ENCODE measurements around the gene DNAH2.

Gene DNAH2

GRCh38 chr17:7846765-7847661, 129.5 kb downstream of the DNAH2 start:
- no peaks in the 10 kb centered on the region for H3K27me3 ChIP-seq (replicated peaks)
- in situ Hi-C loops (cut with HindIII; ENCODE audit: low pct_ligation_motif_present, low sequenced_read_pairs): no loop called here
- no peak overlapping the region for H3K27ac ChIP-seq
- TF ChIP-seq, protein P1, sequence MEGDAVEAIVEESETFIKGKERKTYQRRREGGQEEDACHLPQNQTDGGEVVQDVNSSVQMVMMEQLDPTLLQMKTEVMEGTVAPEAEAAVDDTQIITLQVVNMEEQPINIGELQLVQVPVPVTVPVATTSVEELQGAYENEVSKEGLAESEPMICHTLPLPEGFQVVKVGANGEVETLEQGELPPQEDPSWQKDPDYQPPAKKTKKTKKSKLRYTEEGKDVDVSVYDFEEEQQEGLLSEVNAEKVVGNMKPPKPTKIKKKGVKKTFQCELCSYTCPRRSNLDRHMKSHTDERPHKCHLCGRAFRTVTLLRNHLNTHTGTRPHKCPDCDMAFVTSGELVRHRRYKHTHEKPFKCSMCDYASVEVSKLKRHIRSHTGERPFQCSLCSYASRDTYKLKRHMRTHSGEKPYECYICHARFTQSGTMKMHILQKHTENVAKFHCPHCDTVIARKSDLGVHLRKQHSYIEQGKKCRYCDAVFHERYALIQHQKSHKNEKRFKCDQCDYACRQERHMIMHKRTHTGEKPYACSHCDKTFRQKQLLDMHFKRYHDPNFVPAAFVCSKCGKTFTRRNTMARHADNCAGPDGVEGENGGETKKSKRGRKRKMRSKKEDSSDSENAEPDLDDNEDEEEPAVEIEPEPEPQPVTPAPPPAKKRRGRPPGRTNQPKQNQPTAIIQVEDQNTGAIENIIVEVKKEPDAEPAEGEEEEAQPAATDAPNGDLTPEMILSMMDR (IDR thresholded peaks at IDR 0.05; ENCODE audit: low read depth, low read length, missing control alignments): no peak
- H3K36me3 ChIP-seq (replicated peaks): peaks cover 36% of the 10 kb centered on the region
- no peak for DNase-seq
- H3K4me3 ChIP-seq (ENCODE audit: low read depth, low read length): no peak overlapping the region

DNA sequence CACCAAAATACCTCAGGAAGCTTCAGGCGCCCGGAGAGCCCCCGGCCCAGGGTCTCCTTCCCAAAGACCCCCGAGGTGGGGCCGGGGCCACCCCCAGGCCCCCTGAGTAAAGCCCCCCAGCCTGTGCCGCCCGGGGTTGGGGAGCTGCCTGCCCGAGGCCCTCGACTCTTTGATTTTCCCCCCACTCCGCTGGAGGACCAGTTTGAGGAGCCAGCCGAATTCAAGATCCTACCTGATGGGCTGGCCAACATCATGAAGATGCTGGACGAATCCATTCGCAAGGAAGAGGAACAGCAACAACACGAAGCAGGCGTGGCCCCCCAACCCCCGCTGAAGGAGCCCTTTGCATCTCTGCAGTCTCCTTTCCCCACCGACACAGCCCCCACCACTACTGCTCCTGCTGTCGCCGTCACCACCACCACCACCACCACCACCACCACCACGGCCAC, 130.6 kb downstream of the DNAH2 start:
- in situ Hi-C loops (cut with HindIII; ENCODE audit: low pct_ligation_motif_present, low sequenced_read_pairs): no loop called here
- TF ChIP-seq, protein P1 (IDR thresholded peaks at IDR 0.05; ENCODE audit: low read depth, low read length, missing control alignments): no peak
- Histone ChIP-seq H3K27me3 (replicated peaks) (no peaks in the 10 kb centered on the region), H3K36me3 (replicated peaks) (peaks cover 48% of the 10 kb centered on the region), H3K27ac (no peak overlapping the region), H3K4me3 (ENCODE audit: low read depth, low read length) (no peak overlapping the region)
- DNase-seq: no peak

GRCh38 chr17:7848739-7849129, 131.2 kb downstream of the DNAH2 start:
- peaks cover 50% of the 10 kb centered on the region for H3K36me3 ChIP-seq (replicated peaks)
- DNase-seq: no peak
- H3K27ac ChIP-seq: no peak overlapping the region
- TF ChIP-seq, protein P1 (IDR thresholded peaks at IDR 0.05; ENCODE audit: low read depth, low read length, missing control alignments): no peak
- no peaks in the 10 kb centered on the region for H3K27me3 ChIP-seq (replicated peaks)
- H3K4me3 ChIP-seq (ENCODE audit: low read depth, low read length): no peak overlapping the region
- in situ Hi-C loops (cut with HindIII; ENCODE audit: low pct_ligation_motif_present, low sequenced_read_pairs): no loop called here

DNA sequence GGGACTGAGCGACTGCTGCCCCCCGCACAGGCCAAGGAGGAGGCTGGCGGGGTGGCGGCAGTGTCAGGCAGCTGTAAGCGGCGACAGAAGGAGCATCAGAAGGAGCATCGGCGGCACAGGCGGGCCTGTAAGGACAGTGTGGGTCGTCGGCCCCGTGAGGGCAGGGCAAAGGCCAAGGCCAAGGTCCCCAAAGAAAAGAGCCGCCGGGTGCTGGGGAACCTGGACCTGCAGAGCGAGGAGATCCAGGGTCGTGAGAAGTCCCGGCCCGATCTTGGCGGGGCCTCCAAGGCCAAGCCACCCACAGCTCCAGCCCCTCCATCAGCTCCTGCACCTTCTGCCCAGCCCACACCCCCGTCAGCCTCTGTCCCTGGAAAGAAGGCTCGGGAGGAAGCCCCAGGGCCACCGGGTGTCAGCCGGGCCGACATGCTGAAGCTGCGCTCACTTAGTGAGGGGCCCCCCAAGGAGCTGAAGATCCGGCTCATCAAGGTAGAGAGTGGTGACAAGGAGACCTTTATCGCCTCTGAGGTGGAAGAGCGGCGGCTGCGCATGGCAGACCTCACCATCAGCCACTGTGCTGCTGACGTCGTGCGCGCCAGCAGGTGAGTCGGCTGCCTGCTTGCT, 131.7 kb downstream of the DNAH2 start:
- Histone ChIP-seq H3K27me3 (replicated peaks) (no peaks in the 10 kb centered on the region), H3K36me3 (replicated peaks) (peaks cover 50% of the 10 kb centered on the region), H3K4me3 (ENCODE audit: low read depth, low read length) (no peak overlapping the region), H3K27ac (no peak overlapping the region)
- in situ Hi-C loops (cut with HindIII; ENCODE audit: low pct_ligation_motif_present, low sequenced_read_pairs): no loop called here
- DNase-seq: no peak
- TF ChIP-seq, protein P1 (IDR thresholded peaks at IDR 0.05; ENCODE audit: low read depth, low read length, missing control alignments): no peak

GRCh38 chr17:7849751-7850504, 132.4 kb downstream of the DNAH2 start:
- in situ Hi-C loops (cut with HindIII; ENCODE audit: low pct_ligation_motif_present, low sequenced_read_pairs): no loop called here
- Histone ChIP-seq H3K36me3 (replicated peaks) (peaks cover 50% of the 10 kb centered on the region), H3K27me3 (replicated peaks) (no peaks in the 10 kb centered on the region), H3K27ac (no peak overlapping the region), H3K4me3 (ENCODE audit: low read depth, low read length) (no peak overlapping the region)
- DNase-seq: no peak
- TF ChIP-seq, protein P1 (IDR thresholded peaks at IDR 0.05; ENCODE audit: low read depth, low read length, missing control alignments): no peak

Measured in brain microvascular endothelial cell (primary cell).